ENCODE data around the gene PRKAR2A.

PRKAR2A gene

GRCh38 chr3:48788544-48789162 is 59.0 kb downstream of the PRKAR2A start:
- no peak overlapping the region for H3K27ac ChIP-seq (ENCODE audit: extremely low read depth, low read depth, low read length)
- H3K4me3 ChIP-seq (ENCODE audit: low read depth, low read length) = no peak overlapping the region

GRCh38 chr3:48784426-48785120 is 63.1 kb downstream of the PRKAR2A start:
- CTCF ChIA-PET = no interaction called here
- H3K4me3 ChIP-seq (ENCODE audit: low read depth, low read length) = no peak overlapping the region
- no peaks in the 10 kb centered on the region for H3K9me3 ChIP-seq (ENCODE audit: control insufficient read depth, insufficient read depth, low read depth, low read length)
- POLR2A ChIA-PET = no interaction called here
- H3K36me3 ChIP-seq (ENCODE audit: control insufficient read depth in 2 of 2, insufficient read depth in 1 of 2, low read length in 2 of 2) = no peaks in the 10 kb centered on the region; a peak in 1 of 3 replicates
- TF ChIP-seq ZNF473 (tag by site-specific recombination; IDR thresholded peaks at IDR 0.05) (no peak), ZNF510 (tag by site-specific recombination; IDR thresholded peaks at IDR 0.05; ENCODE audit: insufficient replicate concordance) (no peak), PRDM1 (tag by site-specific recombination; IDR thresholded peaks at IDR 0.05) (no peak), ZFP3 (tag by site-specific recombination; IDR thresholded peaks at IDR 0.05; ENCODE audit: low read depth) (no peak), HOXC10 (CRISPR knock-in tag; IDR thresholded peaks at IDR 0.05) (no peak), ZNF19 (tag by site-specific recombination; IDR thresholded peaks at IDR 0.05; ENCODE audit: low read depth) (no peak), ZBTB1 (tag by site-specific recombination; IDR thresholded peaks at IDR 0.05) (no peak), KLF16 (tag by site-specific recombination; IDR thresholded peaks at IDR 0.05) (no peak), ZBTB17 (tag by site-specific recombination; IDR thresholded peaks at IDR 0.05) (no peak), SCRT2 (tag by site-specific recombination; IDR thresholded peaks at IDR 0.05) (no peak), ZNF704 (tag by site-specific recombination; IDR thresholded peaks at IDR 0.05) (no peak)
- no peak overlapping the region for H3K27ac ChIP-seq (ENCODE audit: extremely low read depth, low read depth, low read length)
- no peaks in the 10 kb centered on the region for H3K4me1 ChIP-seq (ENCODE audit: control insufficient read depth, insufficient read depth, low read length)

More at GRCh38 chr3:48788544-48789162, 59.0 kb downstream of the PRKAR2A start:
- no peaks in the 10 kb centered on the region for H3K9me3 ChIP-seq (ENCODE audit: control insufficient read depth, insufficient read depth, low read depth, low read length)
- H3K36me3 ChIP-seq (ENCODE audit: control insufficient read depth in 2 of 2, insufficient read depth in 1 of 2, low read length in 2 of 2) = no peaks in the 10 kb centered on the region; a peak in 1 of 3 replicates
- ChIA-PET CTCF (no interaction called here), POLR2A (no interaction called here)
- no peaks in the 10 kb centered on the region for H3K4me1 ChIP-seq (ENCODE audit: control insufficient read depth, insufficient read depth, low read length)
- TF ChIP-seq ZNF610 (tag by site-specific recombination; IDR thresholded peaks at IDR 0.05; ENCODE audit: borderline replicate concordance) = no peak
- TF ChIP-seq ZNF302 (tag by site-specific recombination; IDR thresholded peaks at IDR 0.05; ENCODE audit: low read depth) = no peak
- TF ChIP-seq ZXDB (tag by site-specific recombination; IDR thresholded peaks at IDR 0.05) = no peak
- TF ChIP-seq ZNF561 (tag by site-specific recombination; IDR thresholded peaks at IDR 0.05; ENCODE audit: borderline replicate concordance) = no peak
- TF ChIP-seq ZNF501 (tag by site-specific recombination; IDR thresholded peaks at IDR 0.05) = no peak
- TF ChIP-seq SP2 (tag by site-specific recombination; IDR thresholded peaks at IDR 0.05) = no peak
- no peak for TF ChIP-seq ZNF24 (tag by site-specific recombination; IDR thresholded peaks at IDR 0.05)
- TF ChIP-seq ZNF585B (tag by site-specific recombination; IDR thresholded peaks at IDR 0.05) = no peak
- no peak for TF ChIP-seq ZNF404 (tag by site-specific recombination; IDR thresholded peaks at IDR 0.05)
- no peak for TF ChIP-seq ZNF837 (tag by site-specific recombination; IDR thresholded peaks at IDR 0.05)
- TF ChIP-seq ZNF488 (tag by site-specific recombination; IDR thresholded peaks at IDR 0.05) = no peak
- no peak for TF ChIP-seq HOXD13 (CRISPR knock-in tag; IDR thresholded peaks at IDR 0.05; ENCODE audit: borderline replicate concordance)
- TF ChIP-seq ZIC2 (tag by site-specific recombination; IDR thresholded peaks at IDR 0.05) = no peak
- no peak for TF ChIP-seq ZNF354C (tag by site-specific recombination; IDR thresholded peaks at IDR 0.05; ENCODE audit: borderline replicate concordance, low read depth)
- TF ChIP-seq REST (tag by site-specific recombination; IDR thresholded peaks at IDR 0.05) = no peak
- TF ChIP-seq GLIS2 (tag by site-specific recombination; IDR thresholded peaks at IDR 0.05) = no peak
- TF ChIP-seq ZNF433 (tag by site-specific recombination; IDR thresholded peaks at IDR 0.05; ENCODE audit: low read depth) = no peak
- no peak for TF ChIP-seq ZBTB20 (tag by site-specific recombination; IDR thresholded peaks at IDR 0.05)
- no peak for TF ChIP-seq ZNF362 (tag by site-specific recombination; IDR thresholded peaks at IDR 0.05)
- TF ChIP-seq ZNF626 (tag by site-specific recombination; IDR thresholded peaks at IDR 0.05) = no peak

Measured in HEK293 (cell line).